ENCODE results near the gene ATP5F1D. TPM values are rescaled to one million over a fixed set of nuclear protein-coding genes. Genes with fewer than 3 reads are reported as not detected.

The ATP5F1D gene
- total RNA-seq, 1 donor from 2014 or later = 140 TPM

DNA sequence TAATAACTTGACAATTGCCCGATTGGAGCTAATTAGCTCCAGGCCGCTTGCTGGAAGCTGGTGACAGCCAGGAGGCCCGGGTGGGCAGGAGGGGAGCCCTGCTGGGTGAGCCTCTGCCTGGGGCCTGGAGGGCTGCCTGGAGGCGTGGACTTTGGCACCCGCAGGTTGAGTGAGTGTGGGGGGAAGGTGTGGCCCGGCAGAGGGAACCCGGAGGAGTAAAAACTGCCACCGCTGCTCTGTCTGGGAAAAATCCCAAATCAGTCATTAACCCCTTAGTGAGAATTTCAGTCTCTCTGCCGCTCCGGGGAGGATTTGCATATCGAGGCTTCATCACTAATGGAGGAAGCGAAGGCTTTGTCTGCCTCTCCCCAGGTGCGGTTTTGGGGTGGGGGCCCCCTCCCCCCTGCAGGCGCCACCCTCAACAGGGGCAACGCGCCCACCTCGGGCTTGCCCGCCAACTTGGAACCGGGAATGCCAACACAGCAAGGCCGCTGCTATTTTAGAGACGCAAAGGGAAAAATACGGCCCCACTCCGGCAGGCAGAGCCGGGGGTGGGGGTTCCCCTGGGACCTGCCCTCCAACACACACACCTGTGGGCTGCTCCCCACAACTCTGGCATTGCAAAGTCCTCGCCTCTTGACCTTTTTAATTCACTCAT lies 50.3 kb downstream of the ATP5F1D start:
- Mint-ChIP-seq H3K27me3 (ENCODE audit: low read depth) (no peaks in the 10 kb centered on the region), H3K4me3 (peak overlapping the region; percentile 54)

GRCh38 chr19:1292419-1293151 lies 51.0 kb downstream of the ATP5F1D start:
- Mint-ChIP-seq H3K27me3 (ENCODE audit: low read depth) (no peaks in the 10 kb centered on the region), H3K4me1 (no peaks in the 10 kb centered on the region), H3K27ac (ENCODE audit: unreplicated experiment) (no peak overlapping the region), H3K9me3 (no peaks in the 10 kb centered on the region), H3K36me3 (ENCODE audit: low read depth) (no peaks in the 10 kb centered on the region), H3K4me3 (peak overlapping the region; percentile 54)
- no peak for TF ChIP-seq CTCF (conservative IDR thresholded peaks at IDR 0.05)
- no peak for DNase-seq (ENCODE audit: low read depth, low spot score)

More for the DNA sequence above, 50.3 kb downstream of the ATP5F1D start:
- TF ChIP-seq CTCF (conservative IDR thresholded peaks at IDR 0.05) = no peak
- H3K36me3 Mint-ChIP-seq (ENCODE audit: low read depth) = no peaks in the 10 kb centered on the region
- no peaks in the 10 kb centered on the region for H3K9me3 Mint-ChIP-seq
- H3K27ac Mint-ChIP-seq (ENCODE audit: unreplicated experiment) = no peak overlapping the region
- H3K4me1 Mint-ChIP-seq = no peaks in the 10 kb centered on the region
- DNase-seq (ENCODE audit: low read depth, low spot score) = no peak

DNA sequence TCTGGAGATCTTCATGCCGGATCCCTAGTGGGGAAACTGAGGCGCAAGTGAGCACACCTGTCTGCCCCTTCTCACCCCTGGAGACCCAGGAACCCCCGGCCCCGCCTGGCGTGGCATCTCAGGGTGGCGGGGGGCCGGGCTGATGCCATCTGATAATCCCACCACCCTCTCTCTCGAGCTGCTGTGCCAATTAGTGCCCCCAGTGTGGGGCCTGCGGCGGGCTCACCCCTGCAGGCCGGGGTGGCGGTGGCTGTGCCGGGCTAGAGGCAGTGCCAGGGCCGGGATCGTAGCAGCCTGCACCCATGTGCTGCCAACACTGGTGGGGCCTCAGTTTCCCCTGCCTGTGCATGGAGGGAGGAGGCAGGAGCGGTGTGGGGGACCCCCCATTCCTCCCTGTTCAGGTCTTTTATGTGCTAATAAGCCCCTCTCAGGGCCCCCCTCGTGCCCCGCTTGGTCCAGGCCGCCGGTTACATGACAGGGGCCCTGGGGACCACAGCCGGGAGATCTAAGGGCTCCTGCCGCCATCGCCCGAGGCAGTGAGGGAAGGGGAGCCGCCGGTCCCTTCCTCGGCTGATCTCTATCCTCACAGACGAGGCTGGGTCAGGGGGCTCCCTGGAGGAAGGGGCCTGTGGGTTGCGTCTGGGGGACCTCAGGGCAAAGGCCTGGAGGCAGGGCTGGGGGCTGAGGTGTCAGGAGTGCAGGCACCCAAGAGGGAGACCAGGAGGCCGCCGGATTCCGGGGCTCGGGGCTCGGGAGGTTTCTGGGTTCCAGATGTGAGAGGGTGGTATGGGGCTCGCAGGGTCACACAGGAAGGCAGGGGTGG lies 52.4 kb downstream of the ATP5F1D start:
- no peaks in the 10 kb centered on the region for H3K4me1 Mint-ChIP-seq
- H3K27me3 Mint-ChIP-seq (ENCODE audit: low read depth) = no peaks in the 10 kb centered on the region

More for the DNA sequence above, 52.4 kb downstream of the ATP5F1D start:
- H3K9me3 Mint-ChIP-seq = no peaks in the 10 kb centered on the region
- no peak for DNase-seq (ENCODE audit: low read depth, low spot score)
- no peaks in the 10 kb centered on the region for H3K36me3 Mint-ChIP-seq (ENCODE audit: low read depth)
- TF ChIP-seq CTCF (conservative IDR thresholded peaks at IDR 0.05) = no peak
- no peak overlapping the region for H3K27ac Mint-ChIP-seq (ENCODE audit: unreplicated experiment)
- H3K4me3 Mint-ChIP-seq = no peak overlapping the region

Other genes starting within 250 kb of the ATP5F1D start
- 0.12 TPM in 1 of 2 replicates, not detected in the other for gene GRIN3B, start 241.3 kb upstream of the ATP5F1D start, total RNA-seq
- gene TMEM259, start 220.6 kb upstream of the ATP5F1D start, total RNA-seq = 164 and 170 TPM in 2 replicates
- not detected in 2 replicates for gene RNU6-2, start 220.2 kb upstream of the ATP5F1D start, total RNA-seq
- 140 and 141 TPM in 2 replicates for gene CNN2, start 215.1 kb upstream of the ATP5F1D start, total RNA-seq
- gene ABCA7, start 201.6 kb upstream of the ATP5F1D start, total RNA-seq = 12.8 and 16.3 TPM in 2 replicates
- gene ARHGAP45, start 174.6 kb upstream of the ATP5F1D start, total RNA-seq = 1.6 and 1.7 TPM in 2 replicates
- gene POLR2E, start 146.4 kb upstream of the ATP5F1D start, total RNA-seq = 256 and 257 TPM in 2 replicates
- 300 and 313 TPM in 2 replicates for gene GPX4, start 137.8 kb upstream of the ATP5F1D start, total RNA-seq
- gene SBNO2, start 67.5 kb upstream of the ATP5F1D start, total RNA-seq = 28.0 and 32.5 TPM in 2 replicates
- gene STK11, start 36.0 kb upstream of the ATP5F1D start, total RNA-seq = 55.8 and 60.2 TPM in 2 replicates
- 26.2 and 27.1 TPM in 2 replicates for gene CBARP, start 3.7 kb upstream of the ATP5F1D start, total RNA-seq
- gene MIDN, start 6.8 kb downstream of the ATP5F1D start, total RNA-seq = 177 and 187 TPM in 2 replicates
- gene CIRBP, start 27.6 kb downstream of the ATP5F1D start, total RNA-seq = 414 and 421 TPM in 2 replicates
- gene FAM174C, start 33.8 kb downstream of the ATP5F1D start, total RNA-seq = 33.3 and 36.6 TPM in 2 replicates
- 28.0 and 31.0 TPM in 2 replicates for gene EFNA2, start 44.1 kb downstream of the ATP5F1D start, total RNA-seq
- gene NDUFS7, start 142.2 kb downstream of the ATP5F1D start, total RNA-seq = 89.7 and 90.6 TPM in 2 replicates
- 42.6 and 45.6 TPM in 2 replicates for gene GAMT, start 159.8 kb downstream of the ATP5F1D start, total RNA-seq
- gene DAZAP1, start 165.8 kb downstream of the ATP5F1D start, total RNA-seq = 146 and 157 TPM in 2 replicates
- gene RPS15, start 196.6 kb downstream of the ATP5F1D start, total RNA-seq = 1,578 and 1,580 TPM in 2 replicates
- gene APC2, start 208.4 kb downstream of the ATP5F1D start, total RNA-seq = 39.2 and 43.0 TPM in 2 replicates
- 34.5 and 41.5 TPM in 2 replicates for gene C19orf25, start 237.5 kb downstream of the ATP5F1D start, total RNA-seq
- gene PCSK4, start 248.6 kb downstream of the ATP5F1D start, total RNA-seq = 10.4 and 11.7 TPM in 2 replicates
- gene REEP6, start 249.4 kb downstream of the ATP5F1D start, total RNA-seq = 8.2 and 8.7 TPM in 2 replicates

Data from neural crest cell (in vitro differentiated cells).